HG03558 (cell line): ENCODE measurements around the gene PCNP.
"Not testable (repeated sequence)": the region's sequence is repeated elsewhere in the genome, so short reads cannot be mapped to it uniquely, and the experiment has no call there.

ENCODE experiments used
- ATAC-seq: cut with Tn5 transposase; IDR thresholded peaks from one replicate; pipeline ENCODE4 v1.9.1; 2021; ENCODE audit warnings: moderate number of reproducible peaks; ENCODE audit not compliant: unreplicated experiment; ENCODE audit errors: extremely low read depth

PCNP gene

DNA sequence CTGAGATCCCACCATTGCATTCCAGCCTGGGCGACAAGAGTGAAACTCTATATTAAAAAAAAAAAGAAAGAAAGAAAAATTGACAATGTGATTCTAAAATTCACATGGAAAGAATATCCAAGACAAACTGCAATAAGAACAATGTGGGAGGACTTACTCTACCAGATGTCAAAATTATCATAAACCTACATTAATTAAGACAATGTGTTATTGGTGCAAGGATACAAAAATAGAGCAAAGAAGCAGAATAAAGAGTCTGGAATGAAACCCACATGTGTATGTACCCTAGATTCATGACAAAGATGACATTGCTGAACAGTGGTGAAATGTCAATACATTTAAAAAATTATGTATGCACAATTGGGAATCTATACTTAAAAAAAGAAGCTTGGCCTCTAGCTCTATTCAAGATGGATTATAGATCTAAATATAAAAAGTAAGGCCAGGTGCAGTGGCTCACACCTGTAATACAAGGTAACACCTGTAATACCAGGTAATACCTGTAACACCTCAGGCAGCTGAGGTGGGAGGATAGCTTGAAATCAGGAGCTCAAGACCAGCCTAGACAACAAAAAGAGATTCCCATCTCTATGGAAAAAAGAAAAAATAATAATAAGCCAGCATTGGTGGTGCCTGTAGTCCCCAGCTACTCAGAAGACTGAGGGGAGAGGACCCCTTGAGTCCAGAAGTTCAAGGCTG is 57.3 kb downstream of the PCNP start:
- no peak for ATAC-seq

GRCh38 chr3:101631959-101632358 is 58.0 kb downstream of the PCNP start:
- ATAC-seq, result not testable (repeated sequence)

DNA sequence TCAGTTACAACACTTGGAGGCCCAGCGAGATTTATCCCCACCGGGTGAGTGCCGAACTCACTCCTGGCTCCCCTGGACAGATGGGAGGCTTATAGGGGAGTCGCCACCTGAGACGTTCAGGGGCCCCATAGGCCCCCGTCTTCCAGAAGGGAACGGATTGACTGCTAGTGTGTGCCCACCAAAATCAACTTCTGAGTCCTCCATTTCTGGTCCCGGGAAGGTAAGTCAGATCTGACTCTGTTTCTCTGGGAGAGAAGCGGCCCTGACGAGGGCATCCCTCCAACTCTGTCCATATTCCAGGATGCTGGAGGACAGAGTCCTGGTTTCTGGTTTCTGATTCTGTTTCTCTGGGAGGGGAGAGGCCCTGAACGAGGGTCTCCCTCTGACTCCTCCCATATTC is 58.6 kb downstream of the PCNP start:
- ATAC-seq, result no peak

- ATAC-seq, result no peak
Observed at GRCh38 chr3:101633186-101633585, 59.2 kb downstream of the PCNP start.

GRCh38 chr3:101634591-101635196 is 60.7 kb downstream of the PCNP start:
- no peak for ATAC-seq

DNA sequence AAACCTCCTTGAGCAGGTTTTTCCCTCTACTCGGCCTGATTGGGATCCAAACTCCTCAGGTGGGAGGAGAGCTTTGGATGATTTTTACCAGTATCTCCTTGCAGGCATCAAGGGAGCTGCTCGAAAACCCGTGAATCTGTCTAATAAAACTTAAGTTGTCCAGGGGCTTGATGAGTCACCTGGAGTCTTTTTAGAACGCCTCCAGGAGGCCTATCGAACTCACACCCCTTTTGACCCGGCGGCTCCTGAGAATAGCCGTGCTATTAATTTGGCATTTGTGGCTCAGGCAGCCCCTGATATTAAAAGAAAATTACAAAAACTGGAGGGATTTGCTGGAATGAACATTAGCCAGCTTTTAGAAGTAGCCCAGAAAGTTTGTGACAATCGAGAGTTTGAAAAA is 61.4 kb downstream of the PCNP start:
- ATAC-seq, result no peak

DNA sequence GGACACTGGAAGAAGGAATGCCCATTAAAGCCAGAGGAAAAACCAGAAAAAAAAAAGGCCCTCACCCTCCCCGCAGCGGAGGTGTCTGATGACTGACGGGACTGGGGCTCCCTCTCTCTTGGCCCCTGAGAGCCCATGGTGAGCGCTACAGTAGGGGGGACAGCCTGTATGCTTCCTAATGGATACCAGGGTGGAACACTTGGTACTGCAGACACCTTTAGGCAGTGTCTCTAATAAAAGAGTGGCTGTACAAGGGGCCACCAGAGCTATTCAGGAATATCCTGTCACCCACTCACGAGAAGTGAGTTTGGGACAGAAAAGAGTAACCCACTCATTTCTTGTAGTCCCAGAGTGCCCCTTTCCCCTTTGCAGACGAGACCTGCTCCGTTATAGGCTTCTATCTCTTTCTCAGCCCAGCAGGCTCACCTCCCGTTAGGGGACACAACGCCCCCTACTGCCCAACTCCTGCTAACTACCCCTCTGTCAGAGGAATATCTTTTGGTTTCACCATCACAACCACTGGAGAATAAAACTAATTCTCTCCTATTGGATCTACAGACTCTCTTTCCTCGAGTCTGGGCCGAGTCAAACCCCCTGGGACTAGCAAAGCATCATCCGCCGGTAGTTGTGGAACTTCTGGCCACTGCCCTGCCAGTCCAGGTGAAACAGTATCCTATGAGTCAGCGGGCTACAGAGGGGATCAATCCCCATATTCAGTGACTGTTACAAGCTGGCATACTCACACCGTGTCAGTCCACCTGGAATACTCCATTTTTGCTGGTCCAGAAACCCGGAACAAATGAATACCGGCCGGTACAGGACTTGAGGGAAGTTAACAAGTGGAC is 62.2 kb downstream of the PCNP start:
- peak; percentile 83 for ATAC-seq

DNA sequence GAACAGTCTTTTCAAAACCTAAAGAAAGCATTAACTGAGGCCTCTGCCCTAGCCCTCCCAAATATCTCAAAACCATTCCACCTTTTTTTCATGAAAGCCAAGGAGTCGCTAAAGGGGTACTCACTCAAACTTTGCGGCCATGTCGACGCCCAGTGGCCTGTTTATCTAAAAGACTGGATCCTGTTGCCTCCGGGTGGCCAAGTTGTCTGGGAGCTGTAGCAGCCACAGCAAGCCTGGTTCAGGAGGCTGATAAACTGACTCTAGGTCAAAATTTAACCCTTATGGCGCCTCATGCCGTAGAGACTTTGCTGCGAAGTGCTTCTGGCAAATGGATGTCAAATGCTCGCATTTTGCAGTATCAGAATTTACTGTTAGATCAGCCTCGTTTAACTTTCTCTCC is 63.5 kb downstream of the PCNP start:
- no peak for ATAC-seq

DNA sequence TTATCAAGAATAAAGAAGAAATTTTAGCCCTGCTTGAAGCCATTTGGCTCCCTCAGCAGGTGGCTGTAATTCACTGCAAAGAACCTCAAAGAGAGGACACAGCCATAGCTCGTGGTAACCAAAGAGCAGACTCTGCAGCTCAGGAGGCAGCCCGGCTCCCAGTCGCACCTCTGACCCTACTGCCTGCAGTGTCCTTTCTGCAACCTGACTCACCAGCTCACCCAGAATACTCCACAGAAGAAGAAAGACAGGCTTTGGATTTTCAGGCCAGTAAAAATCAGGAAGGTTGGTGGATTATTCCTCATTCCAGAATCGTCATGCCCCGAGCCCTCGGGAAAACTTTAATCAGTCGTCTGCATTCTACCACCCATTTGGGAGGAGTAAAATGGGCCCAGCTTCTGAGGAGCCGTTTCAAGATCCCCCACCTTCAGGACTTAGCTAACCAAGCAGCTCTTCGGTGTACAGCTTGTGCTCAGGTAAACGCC is 64.3 kb downstream of the PCNP start:
- no peak for ATAC-seq

GRCh38 chr3:101639280-101639963 is 65.4 kb downstream of the PCNP start:
- ATAC-seq, result no peak

DNA sequence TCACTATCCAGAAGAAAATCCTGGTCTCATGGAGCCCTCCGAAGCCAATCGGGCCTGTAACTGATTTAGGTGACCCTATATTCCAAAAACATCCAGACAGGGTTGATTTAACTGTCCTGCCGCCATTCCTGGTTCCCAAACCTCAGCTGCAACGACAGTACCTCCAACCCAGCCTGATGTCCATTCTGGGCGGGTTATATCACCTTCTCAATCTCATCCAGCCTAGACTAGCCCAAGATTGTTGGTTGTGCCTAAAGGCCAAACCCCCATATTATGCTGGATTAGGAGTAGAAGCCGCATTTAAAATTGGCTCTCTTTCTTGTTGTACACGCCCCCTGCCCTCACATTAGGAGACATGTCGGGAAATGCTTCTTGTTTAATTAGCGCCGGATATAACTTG is 66.3 kb downstream of the PCNP start:
- no peak for ATAC-seq

DNA sequence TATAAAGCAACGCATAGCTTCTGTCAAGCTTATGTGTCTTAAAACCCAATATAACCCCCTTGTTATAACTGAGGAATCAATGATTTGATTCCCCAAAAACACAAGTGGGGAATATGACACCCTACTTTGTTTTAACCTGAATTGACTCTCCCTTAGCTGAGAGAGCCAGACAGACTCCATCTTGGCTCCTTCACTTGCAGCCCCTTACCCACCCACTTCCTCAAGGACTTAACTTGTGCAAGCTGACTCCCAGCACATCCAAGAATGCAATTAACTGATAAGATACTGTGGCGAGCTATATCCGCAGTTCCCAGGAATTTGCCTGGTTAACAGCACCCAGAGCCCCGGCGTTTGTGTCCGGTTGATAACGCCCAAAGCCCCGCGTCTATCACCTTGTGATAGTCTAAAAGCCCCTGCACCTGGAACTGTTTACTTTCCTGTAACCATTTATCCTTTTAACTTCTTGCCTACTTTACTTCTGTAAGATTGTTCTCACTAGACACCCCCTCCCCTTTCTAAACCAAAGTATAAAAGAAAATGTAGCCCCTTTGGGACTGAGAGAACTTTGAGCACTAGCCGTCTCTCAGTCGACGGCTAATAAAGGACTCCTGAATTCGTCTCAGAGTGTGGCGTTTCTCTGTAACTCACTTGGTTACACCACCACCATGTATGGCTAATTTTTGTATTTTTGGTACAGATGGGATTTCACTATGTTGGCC is 67.6 kb downstream of the PCNP start:
- not testable (repeated sequence) for ATAC-seq

- ATAC-seq, result no peak
Observed at GRCh38 chr3:101642441-101642840, 68.5 kb downstream of the PCNP start.

DNA sequence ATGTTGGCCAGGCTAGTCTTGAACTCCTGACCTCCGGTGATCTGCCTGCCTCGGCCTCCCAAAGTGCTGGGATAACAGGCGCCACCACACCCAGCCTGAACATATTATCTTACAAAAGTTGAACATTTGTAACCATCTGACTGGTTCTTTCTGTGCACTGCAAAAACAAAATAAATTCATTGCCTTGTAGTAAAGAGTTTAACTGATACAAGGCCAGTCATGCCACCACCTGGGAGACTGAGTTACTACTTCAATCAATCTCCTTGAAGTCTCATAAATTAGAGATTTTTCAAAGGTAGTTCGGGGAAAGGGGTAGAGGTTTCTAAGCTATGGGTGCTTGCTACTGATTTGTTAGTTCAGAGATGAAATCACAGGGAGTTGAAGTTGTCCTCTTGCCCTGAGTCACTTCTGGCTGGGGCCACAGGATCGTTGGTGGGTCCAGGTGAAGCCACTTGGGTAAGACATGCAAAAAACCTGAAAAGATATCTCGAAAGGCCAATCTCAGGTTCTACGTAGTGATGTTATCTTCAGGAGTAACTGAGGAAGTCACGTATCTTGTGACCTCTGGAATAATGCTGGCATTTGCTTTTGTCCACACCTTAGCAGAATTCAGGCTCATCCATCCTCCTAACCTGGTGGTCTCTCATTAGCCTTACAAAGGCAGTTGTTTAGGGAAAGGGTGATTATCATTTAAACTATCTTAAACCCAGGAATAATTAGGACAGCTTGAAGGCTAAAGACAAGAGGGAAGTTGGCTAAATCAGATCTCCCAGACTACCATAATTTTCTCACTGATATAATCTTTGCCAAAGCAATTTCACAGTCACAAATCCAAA is 69.2 kb downstream of the PCNP start:
- ATAC-seq, result no peak
